Stimulated activated CD4-positive, alpha-beta T cell treated with anti-CD3 and anti-CD28 coated beads, TNF-alpha, amount 100 ng/mL, for 4 hours (primary cell): ENCODE measurements around the gene C5.
A peak's percentile ranks its signal among the peaks of the same experiment; 100 is the strongest.

Source experiments
- DNase-seq, 3 experiments: peaks; one replicate each; pipeline ENCODE4 v3.0.0-alpha.2; 2020; ENCODE audit warnings: low read depth in 3 of 3

C5 gene

DNA sequence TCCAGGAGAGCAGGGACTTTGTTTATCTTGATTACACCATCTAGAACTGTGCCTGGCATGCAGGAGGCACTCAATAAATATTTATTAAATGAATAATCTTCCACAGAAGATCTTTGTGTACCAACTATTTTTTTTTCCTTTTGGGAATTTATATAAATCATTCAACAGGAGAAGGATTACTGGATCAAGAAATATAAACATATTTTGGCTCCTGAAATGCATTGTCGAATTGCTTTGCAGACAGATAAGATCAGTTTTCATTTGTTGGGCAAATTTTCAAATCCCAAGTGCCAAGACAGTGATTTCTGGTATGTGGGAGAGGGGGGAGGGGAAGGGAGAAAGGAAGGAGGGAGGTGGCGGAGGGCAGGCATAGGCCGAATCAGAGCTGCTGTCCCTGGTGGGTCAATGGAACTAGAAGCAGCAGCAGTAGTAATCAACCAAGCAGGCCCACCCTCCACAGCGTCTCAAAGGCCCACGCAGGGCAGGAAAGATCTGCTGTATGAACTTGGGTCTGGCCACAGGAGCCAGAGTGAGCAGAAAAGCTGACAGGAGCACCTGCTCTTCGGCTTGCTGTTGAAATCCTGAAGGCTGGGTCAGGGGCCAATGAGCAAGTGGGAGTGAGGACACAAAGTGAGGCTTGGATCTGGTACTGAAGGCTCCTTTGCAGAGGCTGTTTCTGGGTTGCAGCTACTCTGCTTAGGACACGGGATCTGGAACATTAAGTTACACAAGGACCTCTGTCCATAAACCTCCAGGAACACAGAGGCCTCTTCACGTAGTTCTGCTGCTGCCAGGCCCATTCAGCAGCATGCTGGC is 107.7 kb downstream of the C5 start:
- no peak for DNase-seq

DNA sequence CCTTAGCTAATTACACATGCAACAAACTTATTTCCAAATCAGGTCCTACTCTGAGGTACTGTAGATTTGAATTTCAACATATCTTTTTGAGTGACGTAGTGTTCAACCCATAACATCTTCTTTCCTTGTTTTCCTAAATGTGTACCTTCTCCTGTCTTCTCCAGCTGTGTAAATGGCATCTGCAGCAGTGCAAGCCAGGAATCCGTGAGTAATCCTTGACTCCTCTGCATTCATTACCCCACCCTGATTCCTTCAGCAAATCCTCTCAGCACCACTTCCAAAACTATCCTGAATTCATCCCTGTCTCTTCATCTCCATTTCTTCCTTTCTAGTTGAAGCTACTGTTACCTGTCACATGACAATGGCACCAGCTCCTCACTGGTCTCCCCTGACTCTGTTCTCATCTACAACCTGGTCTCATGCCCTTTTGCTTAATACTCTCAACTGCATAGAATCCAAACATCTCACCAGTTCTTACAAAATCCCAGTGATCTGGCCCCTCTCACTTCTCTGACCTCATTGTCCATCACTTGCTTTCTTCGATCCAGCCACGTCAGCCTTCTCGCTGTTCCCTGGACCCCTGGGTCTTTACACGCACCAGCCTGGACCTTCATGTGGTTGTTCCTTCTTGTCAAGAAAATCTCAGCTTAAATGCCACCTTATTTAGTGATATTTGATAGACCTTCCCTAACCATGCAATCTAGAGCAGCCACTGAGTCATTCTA is 108.9 kb downstream of the C5 start:
- no peak for DNase-seq

DNA sequence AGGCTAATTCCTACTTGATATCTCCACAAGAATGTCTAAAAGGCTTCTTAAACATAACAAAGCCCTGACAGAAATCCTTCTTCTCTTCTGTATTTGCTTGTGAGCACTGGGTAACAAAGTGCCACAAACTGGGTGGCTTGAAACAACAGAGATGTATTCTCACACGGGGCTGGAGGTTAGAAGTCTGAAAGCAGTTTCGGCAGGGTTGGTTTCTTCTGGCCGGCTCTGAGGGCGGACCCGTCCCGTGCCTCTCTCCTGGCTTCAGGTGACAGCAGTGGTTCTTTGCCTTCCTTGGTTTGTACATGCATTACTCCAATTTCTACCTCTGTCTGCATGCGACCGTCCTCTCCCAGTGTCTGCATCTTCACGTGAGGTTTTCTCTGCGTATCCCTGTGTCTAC is 109.5 kb downstream of the C5 start:
- no peak for DNase-seq

DNA sequence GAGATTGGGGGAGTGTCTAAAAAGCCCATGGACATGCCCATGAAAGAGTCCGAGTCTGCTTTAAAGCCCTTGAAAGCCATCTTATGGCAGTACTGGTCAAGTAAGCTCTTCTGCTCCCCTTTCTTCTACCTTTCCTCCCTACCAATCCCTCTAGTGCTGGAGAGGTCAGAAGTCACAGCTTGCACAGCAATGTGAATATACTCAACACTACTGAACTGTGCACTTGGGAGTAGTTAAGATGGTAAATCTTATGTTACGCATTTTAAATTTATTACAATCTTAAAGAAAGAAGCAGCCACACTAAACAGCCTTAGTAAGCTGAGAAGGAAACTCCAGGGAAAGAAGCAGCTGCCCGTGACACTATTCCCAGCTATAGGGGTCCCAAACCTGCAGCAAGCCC is 111.2 kb downstream of the C5 start:
- no peak for DNase-seq

DNA sequence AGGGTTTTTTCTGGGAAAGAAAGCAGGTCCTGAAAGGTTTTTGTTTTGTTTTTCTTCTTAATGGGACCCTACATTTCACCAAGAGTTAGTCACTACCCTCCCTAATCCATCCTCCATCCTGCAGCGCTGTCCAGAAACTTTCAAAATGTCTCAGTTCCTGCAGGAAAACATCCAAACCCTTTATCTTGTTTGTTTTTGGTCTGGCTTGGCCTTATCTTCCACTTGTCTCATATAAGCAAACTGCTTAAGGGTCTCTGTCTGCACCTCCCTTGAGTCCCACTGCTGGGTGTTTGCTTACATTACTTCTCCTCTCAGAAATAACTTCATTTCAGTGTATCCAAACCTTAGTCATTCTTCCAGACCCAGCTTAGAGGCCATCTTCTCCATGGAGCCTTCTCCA is 112.5 kb downstream of the C5 start:
- no peak for DNase-seq

DNA sequence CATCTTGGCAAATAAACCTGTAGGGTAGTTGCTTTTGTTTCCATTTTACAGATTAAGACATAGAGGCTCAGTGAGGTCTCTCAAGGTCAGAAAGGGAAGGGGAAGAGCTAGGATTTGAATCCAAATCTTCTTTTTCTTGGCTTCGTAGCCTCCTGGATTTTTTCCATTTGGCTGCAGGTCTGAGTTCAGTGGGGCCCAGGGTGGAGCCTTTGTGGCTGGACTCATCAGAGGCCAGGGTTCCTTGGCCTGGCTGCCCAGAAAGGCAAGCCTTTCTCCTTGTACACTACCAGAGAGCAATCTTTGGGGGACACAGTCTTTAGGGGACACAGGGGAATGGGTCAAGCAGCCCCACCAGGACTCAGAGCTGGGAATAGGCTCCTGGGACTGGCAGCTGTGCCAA is 112.9 kb downstream of the C5 start:
- no peak for DNase-seq

DNA sequence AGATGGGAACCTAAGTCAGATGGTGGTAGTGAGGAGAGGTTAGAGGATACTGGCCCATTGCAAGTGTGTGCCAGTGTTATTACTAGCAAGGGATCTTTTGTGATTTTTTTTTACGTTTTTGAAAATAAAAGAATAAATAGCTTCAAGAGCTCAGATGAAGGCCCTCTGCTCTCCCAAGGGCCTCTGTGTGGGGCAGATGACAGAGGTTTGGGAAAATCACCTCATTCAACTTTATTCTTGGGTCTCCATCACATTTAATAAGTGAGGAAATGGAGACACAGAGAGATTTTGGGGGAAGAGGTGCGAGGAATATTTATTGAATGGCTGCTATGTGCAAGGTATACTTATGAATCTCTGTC is 113.3 kb downstream of the C5 start:
- DNase-seq = no peak

DNA sequence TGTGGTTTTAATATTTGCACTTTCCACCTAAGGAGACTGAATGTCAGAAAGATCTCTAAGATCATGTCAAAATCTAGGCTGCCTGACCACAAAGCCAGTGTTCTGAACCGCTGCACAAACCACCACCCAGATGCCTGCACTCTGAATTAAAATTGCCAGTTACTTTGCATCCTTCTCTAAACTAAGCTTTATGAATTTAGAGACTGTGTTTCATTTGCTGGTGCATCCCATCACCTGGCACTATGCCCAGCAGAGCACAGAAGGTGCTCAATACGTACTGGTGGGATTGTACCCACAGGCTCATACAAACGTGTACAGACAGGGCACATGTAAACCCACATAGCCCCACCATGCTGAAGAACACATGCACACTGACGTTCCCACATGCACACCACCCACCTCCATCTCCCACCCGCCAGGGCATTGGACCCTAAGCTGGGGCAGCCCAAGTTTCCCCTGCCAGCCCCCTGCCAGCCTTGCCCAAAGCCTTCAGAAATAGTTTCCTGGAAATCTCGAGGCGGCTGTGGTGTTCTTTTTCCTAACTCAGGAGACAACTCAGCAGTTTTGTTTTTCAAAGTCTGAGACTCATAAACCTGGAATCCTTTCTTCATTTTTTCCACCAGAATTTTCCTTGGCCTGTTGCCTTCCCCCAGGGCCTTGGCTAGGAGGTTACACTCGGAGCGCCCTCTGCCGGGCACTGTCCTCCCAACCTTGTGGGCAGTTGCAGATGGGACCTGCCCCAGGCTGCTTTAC is 113.9 kb downstream of the C5 start:
- peak; percentile 77 to 93 (median 86) for DNase-seq

DNA sequence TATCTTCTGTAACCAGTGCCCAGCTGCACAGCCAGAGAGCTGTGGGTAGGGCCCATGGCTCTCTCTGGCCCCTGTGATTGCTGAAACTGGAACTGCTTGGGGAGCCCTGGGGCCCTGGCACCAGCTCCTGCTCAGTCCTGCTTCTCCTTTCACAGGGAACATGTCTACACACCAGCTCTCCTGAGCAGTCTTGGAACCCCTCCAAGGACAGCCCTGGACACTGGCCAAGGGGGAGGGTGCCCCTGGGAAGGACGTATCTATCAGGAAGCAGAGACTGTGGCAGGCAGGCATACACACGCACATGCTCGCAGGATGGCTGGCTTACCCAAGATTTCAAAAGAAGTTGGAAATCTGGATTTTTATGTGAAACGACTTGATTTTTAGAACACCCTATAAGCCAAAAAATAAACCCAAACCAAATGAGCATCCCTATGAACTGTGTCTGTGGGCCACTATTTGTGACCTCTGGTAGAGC is 114.7 kb downstream of the C5 start:
- no peak for DNase-seq

DNA sequence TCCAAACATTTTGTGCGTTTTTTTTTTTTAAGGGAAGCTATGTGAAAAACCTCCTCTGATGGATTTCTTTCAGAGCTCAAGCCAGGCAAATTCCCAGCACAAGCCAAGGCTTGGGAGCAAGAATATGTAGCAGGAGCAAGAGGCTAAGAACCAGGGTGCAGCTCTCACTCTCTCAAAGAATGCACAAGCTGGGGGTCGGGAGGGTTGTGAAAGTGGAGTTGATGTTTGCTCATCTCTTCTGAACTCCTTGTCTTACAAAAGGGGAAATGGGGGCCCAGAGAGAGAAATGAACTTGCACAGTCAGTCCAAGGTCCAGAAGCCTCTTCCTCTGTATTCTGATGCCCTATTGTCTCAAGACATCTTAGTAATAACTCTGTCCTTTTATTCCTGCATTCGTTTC is 115.8 kb downstream of the C5 start:
- DNase-seq = no peak

DNA sequence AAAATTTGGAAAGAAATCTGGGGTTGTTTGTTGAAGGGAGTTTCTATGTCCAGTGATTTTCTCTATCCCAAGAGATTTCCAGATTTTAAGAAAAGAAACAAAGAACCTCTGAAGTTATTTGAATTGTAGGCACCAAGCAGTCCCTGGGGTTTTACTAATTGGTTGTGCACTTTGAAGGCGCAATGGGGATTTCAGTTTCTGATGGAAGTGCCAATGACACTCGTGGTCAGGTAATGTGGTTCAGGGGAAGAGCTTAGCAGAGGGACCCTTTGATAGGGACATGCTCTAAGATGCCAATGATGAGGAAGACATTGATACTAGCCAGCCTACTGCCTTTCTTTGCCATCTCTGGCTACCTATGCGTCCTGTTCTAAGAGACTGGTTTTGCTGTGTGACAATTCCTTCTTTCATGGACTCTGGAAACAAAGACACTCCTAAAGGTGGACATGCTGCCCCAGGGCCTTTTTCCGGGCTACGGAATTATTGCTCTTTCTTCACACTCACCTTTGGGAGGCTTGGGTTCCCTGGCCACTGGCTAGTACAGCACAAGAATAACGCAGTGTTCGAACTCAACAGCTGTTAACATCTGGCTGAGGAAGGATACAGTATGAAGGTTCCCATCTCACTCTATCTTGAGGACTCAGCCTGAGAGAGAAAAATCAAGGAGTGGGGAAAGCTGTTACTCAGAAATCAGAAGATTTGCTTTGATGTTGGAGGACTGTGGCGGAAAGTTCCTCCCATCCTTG is 116.6 kb downstream of the C5 start:
- no peak for DNase-seq

DNA sequence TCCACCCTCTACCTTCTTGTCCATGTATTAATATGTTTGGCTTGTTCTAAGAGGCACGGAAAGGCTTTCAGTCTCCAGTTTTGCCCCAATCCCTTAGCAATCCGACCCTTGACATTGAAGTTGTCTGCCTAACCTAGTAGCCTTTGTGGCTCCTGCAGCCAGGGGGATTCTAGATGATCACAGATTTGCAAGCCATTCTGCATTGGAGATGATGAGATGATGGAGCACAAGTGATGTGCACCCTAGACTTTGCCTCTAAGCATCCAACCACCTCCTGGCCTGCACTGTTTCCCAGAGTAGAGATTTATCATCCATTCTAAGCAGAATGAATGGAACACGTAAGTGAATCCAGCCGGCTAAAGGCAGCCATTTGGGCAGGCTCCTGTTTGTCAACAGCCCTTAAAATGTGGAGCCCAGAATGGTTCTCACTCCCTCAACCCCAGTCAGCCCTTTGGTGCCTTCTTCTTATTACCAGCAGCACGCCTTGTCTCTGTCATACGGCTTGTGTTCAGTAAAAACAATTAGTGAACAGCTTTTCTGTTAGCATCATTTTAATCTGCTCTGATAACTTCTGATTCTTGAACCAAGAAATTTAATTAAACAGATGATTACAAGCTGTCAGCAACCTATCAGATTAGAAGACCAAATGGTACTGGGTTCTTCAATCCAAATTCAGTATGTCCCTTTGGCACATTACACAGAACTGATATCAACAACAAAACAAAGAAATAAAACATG is 117.8 kb downstream of the C5 start:
- no peak for DNase-seq

DNA sequence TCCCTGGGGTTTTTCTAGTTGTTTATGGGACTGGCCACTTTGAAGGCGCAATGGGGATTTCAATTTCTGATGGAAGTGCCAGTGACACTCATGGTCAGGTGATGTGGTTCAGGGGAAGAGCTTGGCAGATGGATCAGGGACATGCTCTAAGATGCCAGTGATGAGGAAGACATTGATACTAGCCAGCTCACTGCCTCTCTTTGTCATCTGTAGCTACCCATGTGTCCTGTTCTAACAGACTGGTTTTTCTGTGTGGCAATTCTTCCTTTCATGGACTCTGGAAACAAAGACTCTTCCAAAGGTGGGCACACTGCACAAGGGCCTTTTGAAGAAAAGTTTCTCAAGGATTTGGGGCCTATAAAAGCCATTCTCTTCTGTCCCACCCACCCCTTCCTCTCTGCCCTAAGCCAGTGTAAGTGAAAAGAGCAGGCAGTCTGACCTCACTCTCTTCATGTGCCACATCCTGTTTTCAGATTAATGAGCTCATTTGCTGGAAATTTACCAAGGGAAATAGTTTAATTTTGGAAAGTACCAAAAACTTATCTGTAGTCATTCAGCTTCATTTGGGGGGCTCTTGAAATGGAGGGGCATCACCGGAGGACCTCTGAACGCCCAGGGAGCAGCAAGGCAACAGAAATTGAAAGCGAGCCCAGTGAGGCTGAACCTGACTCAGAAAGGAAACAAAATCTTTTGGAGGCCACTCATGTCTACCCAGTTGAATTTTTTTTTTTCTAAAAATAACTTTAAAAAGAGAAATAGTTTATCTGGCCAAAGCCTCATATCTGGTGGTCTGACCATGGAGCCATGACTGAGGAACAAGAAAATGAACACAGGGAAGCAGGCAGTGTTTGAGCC is 118.6 kb downstream of the C5 start:
- DNase-seq = no peak

DNA sequence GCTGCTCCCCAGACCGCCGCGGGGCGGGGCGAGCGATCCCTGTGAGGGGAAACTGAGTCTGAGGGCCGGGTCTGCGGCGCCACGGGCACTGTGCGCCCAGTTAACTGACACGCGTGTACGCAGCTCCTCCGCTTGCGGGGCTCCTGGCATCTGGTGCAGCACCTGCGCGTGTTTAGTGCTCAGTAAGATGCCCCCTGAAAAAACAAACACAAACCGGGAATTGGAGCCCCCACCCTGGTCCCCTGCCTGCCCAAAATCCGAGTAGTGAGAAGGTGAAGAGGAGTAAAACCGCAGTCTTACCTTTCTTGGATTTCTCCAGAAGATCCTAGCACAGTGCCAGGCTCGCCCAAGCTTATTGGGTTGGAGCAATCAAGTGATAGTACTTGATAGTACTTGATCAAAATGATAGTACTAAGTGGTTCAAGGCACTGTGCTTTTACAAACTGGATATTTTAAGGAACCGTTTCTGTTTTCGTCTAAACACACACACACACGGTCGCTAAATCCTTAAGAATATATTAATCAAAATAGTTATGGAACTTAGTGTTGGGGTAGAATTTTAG is 120.8 kb downstream of the C5 start:
- no peak for DNase-seq

DNA sequence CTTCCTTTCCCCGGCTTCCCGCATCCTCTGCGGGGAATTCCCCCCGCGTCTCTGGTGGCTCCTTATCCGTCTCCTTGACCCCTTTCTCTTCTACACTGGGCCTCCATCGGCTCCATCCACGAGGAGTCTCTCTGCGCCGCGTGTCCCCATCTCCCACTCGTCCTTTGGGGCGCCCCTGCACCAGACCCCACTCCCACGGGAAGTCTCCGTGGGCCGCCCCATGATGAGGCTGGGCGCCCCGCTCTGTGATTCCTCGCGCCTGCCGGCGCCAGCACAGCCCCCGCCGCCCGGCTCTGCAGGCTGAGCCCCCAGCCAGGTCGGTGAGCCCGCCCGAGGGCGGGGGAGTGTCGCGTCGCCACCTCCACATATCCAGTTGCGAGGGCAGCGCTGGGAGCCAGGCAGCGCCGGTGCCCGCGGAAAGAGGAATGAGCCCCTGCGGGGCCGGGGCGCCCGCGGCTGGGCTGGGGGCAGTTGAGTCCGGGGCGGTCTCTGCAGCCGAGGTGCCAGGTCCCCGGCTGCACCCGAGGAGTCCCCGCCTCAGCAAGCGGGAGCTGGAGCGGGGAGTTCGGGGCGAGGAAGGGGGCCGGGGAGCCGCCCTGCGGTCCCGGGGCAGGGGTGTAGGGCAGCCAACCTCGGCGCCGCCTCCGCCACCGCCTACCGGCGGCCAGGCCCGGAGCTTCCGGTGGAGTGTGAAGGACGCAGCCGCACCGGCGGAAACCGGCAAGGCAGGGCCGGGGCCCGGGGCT is 121.4 kb downstream of the C5 start:
- DNase-seq = peak in 2 of 3 experiments; percentile 62 to 66

DNA sequence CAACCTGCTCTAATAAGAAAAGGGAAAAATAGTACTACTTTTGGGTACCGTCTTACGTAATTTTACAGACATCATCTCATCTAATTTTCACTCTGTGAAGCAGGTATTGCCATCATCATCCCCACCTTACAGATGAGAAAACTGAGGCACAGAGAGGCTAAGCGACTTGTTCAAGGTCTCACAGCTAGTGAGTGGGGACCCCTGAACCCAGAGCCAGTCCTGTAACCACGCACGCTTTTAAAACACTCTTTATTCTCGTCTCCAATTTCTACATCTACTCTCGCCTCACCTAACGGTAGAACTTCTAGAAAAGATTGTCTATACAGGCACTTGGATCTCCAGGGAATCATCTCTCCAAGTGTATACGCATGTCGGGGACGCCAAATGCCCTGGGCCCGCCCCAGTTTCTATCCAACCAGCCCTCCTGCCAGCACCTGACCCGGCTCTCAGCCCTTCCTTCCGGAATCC is 122.0 kb downstream of the C5 start:
- DNase-seq = no peak

DNA sequence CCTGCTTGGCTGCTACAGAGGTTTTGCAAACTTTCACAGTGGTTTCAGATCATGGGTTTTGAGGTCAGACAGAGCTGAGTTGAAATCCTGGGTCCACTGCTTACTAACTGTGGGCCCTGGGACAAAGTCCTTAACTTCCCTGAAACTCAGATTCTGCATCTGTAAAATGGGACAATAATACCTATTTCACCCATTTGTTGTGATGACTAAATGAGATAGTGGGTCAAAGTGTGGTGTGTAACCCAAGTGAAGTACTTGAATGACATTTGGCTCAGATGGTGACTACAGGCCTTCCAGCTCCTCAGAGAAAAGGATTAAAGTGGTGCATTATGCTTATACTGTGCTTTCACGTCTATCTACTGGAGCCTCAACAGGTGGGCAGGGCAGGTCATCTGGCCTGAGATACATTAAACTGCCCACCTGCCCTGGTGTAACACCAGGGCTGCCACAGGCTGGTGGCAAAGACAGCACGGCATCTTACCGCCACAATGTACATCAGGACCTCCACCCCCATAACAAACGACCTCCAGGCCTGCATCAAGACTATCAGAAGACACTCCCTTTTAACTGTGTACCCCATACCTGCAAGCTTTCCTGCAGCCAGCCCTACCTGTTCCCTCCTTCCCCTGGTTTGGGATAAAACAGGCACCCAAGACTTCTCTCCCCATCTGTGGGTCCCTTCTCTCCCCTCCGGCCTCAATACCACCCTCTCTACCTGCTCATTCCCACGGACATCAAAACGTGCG is 122.6 kb downstream of the C5 start:
- DNase-seq = no peak

DNA sequence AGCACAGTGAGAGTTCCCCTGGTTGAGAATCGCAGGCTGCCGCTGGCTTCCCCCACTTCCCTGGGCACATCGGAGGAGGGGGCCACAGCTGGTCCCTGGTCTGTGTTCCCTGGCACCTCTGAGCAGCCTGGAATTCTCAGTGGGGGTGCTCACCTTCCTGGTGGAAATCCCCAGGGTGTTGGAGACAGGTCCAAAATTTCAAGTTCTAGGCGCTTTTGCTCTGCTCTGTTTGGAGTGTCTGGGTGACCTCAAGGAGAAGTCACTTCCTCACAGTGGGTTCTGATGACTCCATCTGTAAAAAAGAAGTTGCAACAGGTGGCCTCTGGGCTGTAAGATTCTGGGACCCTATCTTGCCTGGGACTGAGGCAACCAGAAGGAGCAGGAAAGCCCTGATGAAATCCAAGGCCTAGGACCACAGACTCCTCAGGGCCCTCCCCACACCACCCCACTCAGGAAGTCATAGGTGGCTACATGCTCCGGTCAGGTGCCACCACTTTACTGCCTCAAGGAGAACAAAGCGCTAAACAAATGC is 123.6 kb downstream of the C5 start, which contains the start of gene TRAF1:
Gene TRAF1, minus strand, starts transcription at position 400 of the 532 bp plus-strand sequence. CDS start 721 bp downstream, outside the sequence.
- no peak for DNase-seq
